ENCODE measurements around the gene DNAH2. TPM values are rescaled to one million over a fixed set of nuclear protein-coding genes. Genes with fewer than 3 reads are reported as not detected.

Gene DNAH2
- total RNA-seq, 2 experiments from 2014 or later = not detected

DNA sequence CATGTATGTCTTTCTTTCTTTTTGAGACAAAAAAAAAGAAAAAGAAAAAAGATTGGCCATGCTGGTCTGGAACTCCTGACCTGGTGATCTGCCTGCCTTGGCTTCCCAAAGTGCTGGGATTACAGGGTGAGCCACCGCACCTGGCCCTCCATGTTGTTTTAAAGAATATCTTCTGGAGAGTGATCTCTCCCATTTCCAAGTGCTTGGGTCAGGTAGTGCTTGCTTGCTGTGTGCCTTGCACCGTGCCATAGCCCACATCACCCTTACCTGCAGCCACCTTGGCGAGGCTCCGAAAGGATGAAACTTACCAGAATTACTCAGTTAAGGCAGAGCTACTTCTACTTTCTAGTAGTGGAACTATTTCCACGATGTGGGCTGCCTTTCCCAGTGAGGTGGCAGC is 97.4 kb downstream of the DNAH2 start:
- CTCF ChIA-PET = interaction anchor here (1.9 to 2.1 kb wide), 2 partner anchors 19 to 202 kb away, joined by 5 read pairs; partner anchors contain the start of gene KDM6B
- H3K9me3 Mint-ChIP-seq = no peaks in the 10 kb centered on the region
- H3K4me1 Mint-ChIP-seq (ENCODE audit: low read depth) = peaks cover 6% of the 10 kb centered on the region
- DNase-seq (no peak), ATAC-seq (no peak)
- H3K27me3 Mint-ChIP-seq = no peaks in the 10 kb centered on the region
- H3K4me3 Mint-ChIP-seq = no peak overlapping the region
- TF ChIP-seq, protein P1, sequence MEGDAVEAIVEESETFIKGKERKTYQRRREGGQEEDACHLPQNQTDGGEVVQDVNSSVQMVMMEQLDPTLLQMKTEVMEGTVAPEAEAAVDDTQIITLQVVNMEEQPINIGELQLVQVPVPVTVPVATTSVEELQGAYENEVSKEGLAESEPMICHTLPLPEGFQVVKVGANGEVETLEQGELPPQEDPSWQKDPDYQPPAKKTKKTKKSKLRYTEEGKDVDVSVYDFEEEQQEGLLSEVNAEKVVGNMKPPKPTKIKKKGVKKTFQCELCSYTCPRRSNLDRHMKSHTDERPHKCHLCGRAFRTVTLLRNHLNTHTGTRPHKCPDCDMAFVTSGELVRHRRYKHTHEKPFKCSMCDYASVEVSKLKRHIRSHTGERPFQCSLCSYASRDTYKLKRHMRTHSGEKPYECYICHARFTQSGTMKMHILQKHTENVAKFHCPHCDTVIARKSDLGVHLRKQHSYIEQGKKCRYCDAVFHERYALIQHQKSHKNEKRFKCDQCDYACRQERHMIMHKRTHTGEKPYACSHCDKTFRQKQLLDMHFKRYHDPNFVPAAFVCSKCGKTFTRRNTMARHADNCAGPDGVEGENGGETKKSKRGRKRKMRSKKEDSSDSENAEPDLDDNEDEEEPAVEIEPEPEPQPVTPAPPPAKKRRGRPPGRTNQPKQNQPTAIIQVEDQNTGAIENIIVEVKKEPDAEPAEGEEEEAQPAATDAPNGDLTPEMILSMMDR (IDR thresholded peaks at IDR 0.05) = no peak
- intact Hi-C loops (cut with micrococcal nuclease) = loop anchor here (10.0 kb wide), 1 partner anchor 70 kb away; no protein-coding TSS in a partner anchor
- POLR2A ChIA-PET = no interaction called here
- H3K27ac Mint-ChIP-seq = no peak overlapping the region
- H3K36me3 Mint-ChIP-seq (ENCODE audit: low read depth) = no peaks in the 10 kb centered on the region

DNA sequence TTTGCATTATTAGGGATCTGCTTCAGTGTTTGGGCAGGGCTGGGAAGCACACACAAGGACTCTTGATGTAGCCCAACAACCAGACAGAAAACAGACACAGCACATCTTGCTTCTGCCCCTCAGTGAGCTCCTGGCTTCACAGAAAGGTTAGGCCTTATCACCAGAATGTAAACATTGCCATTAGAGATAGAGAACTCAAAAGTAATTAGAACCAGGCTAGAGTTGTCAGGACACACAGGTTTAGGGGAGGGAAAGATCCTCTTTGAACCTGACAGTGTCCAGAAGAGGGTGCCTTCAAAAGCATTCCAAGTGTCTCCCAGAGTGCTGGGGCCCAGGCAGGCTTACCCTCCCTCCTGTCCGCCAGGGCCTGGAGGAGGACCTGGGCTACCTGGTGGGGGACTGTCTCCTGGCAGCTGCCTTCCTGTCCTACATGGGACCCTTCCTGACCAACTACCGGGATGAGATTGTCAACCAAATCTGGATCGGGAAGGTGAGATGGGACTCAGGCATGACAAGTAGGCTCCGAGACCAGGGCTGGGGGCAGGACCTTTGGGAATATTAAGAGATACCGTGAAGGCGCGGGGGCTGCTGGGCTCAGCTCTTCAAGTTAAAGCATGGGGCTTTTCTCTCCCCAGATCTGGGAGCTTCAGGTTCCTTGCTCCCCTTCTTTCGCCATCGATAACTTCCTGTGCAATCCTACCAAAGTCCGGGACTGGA is 99.5 kb downstream of the DNAH2 start:
- intact Hi-C loops (cut with micrococcal nuclease) = loop anchor here (10.0 kb wide), 1 partner anchor 72 kb away; no protein-coding TSS in a partner anchor
- ChIA-PET POLR2A (interaction anchor here (0.6 to 0.9 kb wide), 2 partner anchors 26 to 66 kb away, joined by 3 to 5 read pairs; no protein-coding TSS in a partner anchor), CTCF (interaction anchor here (0.7 to 2.1 kb wide), 6 partner anchors 17 to 224 kb away, joined by 3 to 5 read pairs (median 4); partner anchors contain the start of gene KDM6B)
- H3K36me3 Mint-ChIP-seq (ENCODE audit: low read depth) = no peaks in the 10 kb centered on the region
- no peak overlapping the region for H3K4me3 Mint-ChIP-seq
- H3K9me3 Mint-ChIP-seq = no peaks in the 10 kb centered on the region
- no peaks in the 10 kb centered on the region for H3K27me3 Mint-ChIP-seq
- H3K4me1 Mint-ChIP-seq (ENCODE audit: low read depth) = no peaks in the 10 kb centered on the region
- DNase-seq (no peak), ATAC-seq (no peak)
- H3K27ac Mint-ChIP-seq = no peak overlapping the region
- TF ChIP-seq, protein P1 (IDR thresholded peaks at IDR 0.05) = no peak

DNA sequence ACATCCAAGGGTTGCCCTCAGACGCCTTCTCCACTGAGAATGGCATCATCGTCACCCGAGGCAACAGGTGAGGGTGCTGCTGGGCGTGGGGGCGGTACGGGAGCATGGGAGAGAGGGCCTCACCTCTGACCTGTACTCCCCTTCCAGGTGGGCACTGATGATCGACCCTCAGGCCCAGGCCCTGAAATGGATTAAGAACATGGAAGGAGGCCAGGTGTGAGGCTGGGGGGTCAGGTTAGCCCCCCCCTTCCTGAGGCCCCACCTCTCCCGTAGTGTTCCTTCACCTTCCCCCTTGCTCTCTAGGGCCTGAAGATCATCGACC is 100.1 kb downstream of the DNAH2 start:
- no peaks in the 10 kb centered on the region for H3K27me3 Mint-ChIP-seq

DNA sequence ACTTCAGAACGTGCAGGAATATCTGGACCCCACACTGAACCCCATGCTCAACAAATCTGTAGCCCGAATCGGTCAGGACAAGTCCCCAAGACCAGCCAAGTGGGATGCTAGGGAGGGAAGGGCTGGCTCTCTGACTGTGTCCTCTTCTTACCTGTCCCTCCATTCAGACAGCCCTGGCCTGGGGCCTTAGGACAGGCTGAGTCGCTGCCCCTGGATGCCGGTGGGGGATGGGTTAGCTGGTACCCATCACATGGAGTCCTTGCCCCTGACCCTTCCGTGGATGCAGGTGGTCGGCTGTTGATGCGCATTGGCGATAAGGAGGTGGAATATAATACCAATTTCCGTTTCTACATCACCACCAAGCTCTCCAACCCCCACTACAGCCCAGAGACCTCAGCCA is 100.5 kb downstream of the DNAH2 start:
- DNase-seq (no peak), ATAC-seq (no peak)
- H3K27ac Mint-ChIP-seq = no peak overlapping the region
- intact Hi-C loops (cut with micrococcal nuclease) = loop anchor here (10.0 kb wide), 1 partner anchor 73 kb away; no protein-coding TSS in a partner anchor
- CTCF ChIA-PET = interaction anchor here (0.9 to 2.1 kb wide), 2 partner anchors 75 to 172 kb away, joined by 4 to 6 read pairs; no protein-coding TSS in a partner anchor
- POLR2A ChIA-PET = no interaction called here
- H3K4me3 Mint-ChIP-seq = no peak overlapping the region
- H3K9me3 Mint-ChIP-seq = no peaks in the 10 kb centered on the region
- no peaks in the 10 kb centered on the region for H3K4me1 Mint-ChIP-seq (ENCODE audit: low read depth)
- TF ChIP-seq, protein P1 (IDR thresholded peaks at IDR 0.05) = no peak
- no peaks in the 10 kb centered on the region for H3K36me3 Mint-ChIP-seq (ENCODE audit: low read depth)
- H3K27me3 Mint-ChIP-seq = no peaks in the 10 kb centered on the region

More for the DNA sequence above, 100.1 kb downstream of the DNAH2 start:
- Mint-ChIP-seq H3K4me3 (no peak overlapping the region), H3K9me3 (no peaks in the 10 kb centered on the region), H3K27ac (no peak overlapping the region), H3K36me3 (ENCODE audit: low read depth) (no peaks in the 10 kb centered on the region), H3K4me1 (ENCODE audit: low read depth) (no peaks in the 10 kb centered on the region)
- POLR2A ChIA-PET = interaction anchor here (0.9 kb wide), 1 partner anchor 25 kb away, joined by 3 read pairs; no protein-coding TSS in a partner anchor
- intact Hi-C loops (cut with micrococcal nuclease) = loop anchor here (10.0 kb wide), 1 partner anchor 73 kb away; no protein-coding TSS in a partner anchor
- ATAC-seq = no peak
- no peak for DNase-seq
- TF ChIP-seq, protein P1 (IDR thresholded peaks at IDR 0.05) = no peak
- CTCF ChIA-PET = interaction anchor here (0.9 to 2.1 kb wide), 3 partner anchors 44 to 173 kb away, joined by 3 to 6 read pairs (median 4); no protein-coding TSS in a partner anchor
